AG08396 (cell line): Measurements from ENCODE around the gene PCBD2.
"Not testable (repeated sequence)": the region's sequence is repeated elsewhere in the genome, so short reads cannot be mapped to it uniquely, and the experiment has no call there.

ENCODE experiments used
- DNase-seq: peaks from one replicate; pipeline ENCODE4 v3.0.0; 2012; ENCODE audit warnings: low spot score, mixed read lengths

The PCBD2 gene

GRCh38 chr5:134963098-134963497, 58.2 kb downstream of the PCBD2 start:
- no peak for DNase-seq

- DNase-seq: no peak
Measured at GRCh38 chr5:134964359-134965270, 59.7 kb downstream of the PCBD2 start.

GRCh38 chr5:134965271-134965825, 60.4 kb downstream of the PCBD2 start:
- no peak for DNase-seq

- no peak for DNase-seq
Measured at GRCh38 chr5:134967607-134968006, 62.7 kb downstream of the PCBD2 start, which contains the start of gene CATSPER3. Gene CATSPER3, plus strand, starts transcription at chr5:134967907. Its CDS starts 85 bp downstream, at chr5:134967992.

GRCh38 chr5:134968055-134968454, 63.1 kb downstream of the PCBD2 start:
- no peak for DNase-seq

GRCh38 chr5:134969166-134969565, 64.2 kb downstream of the PCBD2 start:
- DNase-seq: no peak

GRCh38 chr5:134975078-134975715, 70.3 kb downstream of the PCBD2 start:
- no peak for DNase-seq

GRCh38 chr5:134975843-134976242, 70.9 kb downstream of the PCBD2 start:
- no peak for DNase-seq

GRCh38 chr5:134976841-134977240, 71.9 kb downstream of the PCBD2 start:
- no peak for DNase-seq

GRCh38 chr5:134979416-134979815, 74.5 kb downstream of the PCBD2 start:
- DNase-seq: no peak

GRCh38 chr5:134982230-134982629, 77.3 kb downstream of the PCBD2 start:
- no peak for DNase-seq

GRCh38 chr5:134989266-134989830, 84.4 kb downstream of the PCBD2 start:
- DNase-seq: peak; percentile 13

- DNase-seq: not testable (repeated sequence)
Measured at GRCh38 chr5:134990183-134990582, 85.3 kb downstream of the PCBD2 start.

GRCh38 chr5:134992148-134992547, 87.2 kb downstream of the PCBD2 start:
- DNase-seq: no peak

- no peak for DNase-seq
Measured at GRCh38 chr5:134993161-134993560, 88.2 kb downstream of the PCBD2 start.

- DNase-seq: no peak
Measured at GRCh38 chr5:134994560-134995156, 89.7 kb downstream of the PCBD2 start.

GRCh38 chr5:134995850-134996402, 91.0 kb downstream of the PCBD2 start:
- DNase-seq: no peak

- no peak for DNase-seq
Measured at GRCh38 chr5:134997015-134997414, 92.1 kb downstream of the PCBD2 start.

GRCh38 chr5:134998068-134998467, 93.1 kb downstream of the PCBD2 start:
- not testable (repeated sequence) for DNase-seq

- peak; percentile 3 for DNase-seq
Measured at GRCh38 chr5:135004376-135004775, 99.4 kb downstream of the PCBD2 start.

GRCh38 chr5:135005076-135005475, 100.1 kb downstream of the PCBD2 start:
- no peak for DNase-seq

GRCh38 chr5:135007305-135007704, 102.4 kb downstream of the PCBD2 start:
- DNase-seq: no peak
